Endothelial cell of umbilical vein (primary cell): ENCODE results near the gene AP1M1. TPM values are rescaled to one million over a fixed set of nuclear protein-coding genes. Genes with fewer than 3 reads are reported as not detected.

Experiments
- BruUV-seq: library from RNA; stranded (reverse); fragments of 400-500 nt; replicated peaks from 2 replicates; lab custom pipeline; 2021; lab: Mats Ljungman, UMichigan
- CTCF ChIA-PET: fragments of 300-600, 350-600 bp; sonication (Branson Sonifier 250); formaldehyde crosslinking; loops from one replicate; lab custom pipeline; 2021; ENCODE audit warnings: antibody characterized with exemption, inconsistent platforms; lab: Charles Lee
- POLR2A ChIA-PET: fragments of 300-600, 350-600 bp; sonication (Branson Sonifier 250); formaldehyde crosslinking; loops from one replicate; lab custom pipeline; 2021; ENCODE audit warnings: antibody characterized with exemption, inconsistent platforms; lab: Charles Lee
- DNase-seq: peaks from one replicate; pipeline ENCODE4 v3.0.0-alpha.2; 2011; ENCODE audit warnings: low read depth, low spot score
- FAIRE-seq: peaks from 2 replicates; lab custom pipeline; 2011; peaks lifted over from hg19 to GRCh38; lab: Jason Lieb, UNC
- H2AFZ ChIP-seq: 2 replicates; pipeline ENCODE4 v1.6.0; 2012; ENCODE audit warnings: low read depth, low read length, control low read depth, inconsistent platforms
- H3K27ac ChIP-seq: 2 replicates; pipeline ENCODE4 v1.5.1; 2011; ENCODE audit warnings: low read depth, mild to moderate bottlenecking, control low read depth, low read length, moderate library complexity; ENCODE audit not compliant: insufficient read depth
- H3K27me3 ChIP-seq, 2 experiments: 2 replicates each; pipeline versions ENCODE4 v1.6.0 to v1.6.1; 2011; ENCODE audit warnings: low read length in 2 of 2, mixed read lengths in 1 of 2; ENCODE audit not compliant: control insufficient read depth in 2 of 2, insufficient read depth in 2 of 2
- H3K36me3 ChIP-seq, 2 experiments: 2 replicates in 1 of 2; 3 replicates in 1 of 2; pipeline ENCODE4 v1.5.1; 2011; ENCODE audit warnings: low read length in 2 of 2, mild to moderate bottlenecking in 1 of 2, moderate library complexity in 1 of 2; ENCODE audit not compliant: control insufficient read depth in 2 of 2, insufficient read depth in 2 of 2; ENCODE audit errors: extremely low read depth in 1 of 2
- H3K4me1 ChIP-seq: 3 replicates; pipeline ENCODE4 v1.5.1; 2011; ENCODE audit warnings: mild to moderate bottlenecking, low read length; ENCODE audit not compliant: control insufficient read depth, insufficient read depth; ENCODE audit errors: extremely low read depth
- H3K4me2 ChIP-seq: 2 replicates; pipeline ENCODE4 v1.6.1; 2011; ENCODE audit warnings: low read length, control low read depth, mixed read lengths; ENCODE audit not compliant: insufficient read depth
- H3K4me3 ChIP-seq, 3 experiments: fragments of 200-600 bp in 1 of 3; sonication (generic), shearing (Covaris generic) in 1 of 3; replicated peaks in 1 of 3; 2 replicates each; pipeline ENCODE4 v1.5.1; 2011 to 2016; ENCODE audit warnings: control low read depth in 3 of 3, low read length in 3 of 3, mild to moderate bottlenecking in 2 of 3, inconsistent platforms in 1 of 3, low read depth in 1 of 3, moderate library complexity in 1 of 3; ENCODE audit not compliant: insufficient read depth in 1 of 3
- H3K79me2 ChIP-seq: 2 replicates; pipeline ENCODE4 v1.6.0; 2012; ENCODE audit warnings: low read length, inconsistent platforms; ENCODE audit not compliant: control insufficient read depth, insufficient read depth
- H3K9ac ChIP-seq: replicated peaks from 2 replicates; pipeline ENCODE3; 2011; ENCODE audit warnings: low read length, control low read depth; ENCODE audit not compliant: insufficient read depth; ENCODE audit errors: extremely low read depth
- H3K9me1 ChIP-seq: replicated peaks from 3 replicates; pipeline ENCODE4 v1.6.0; 2011; ENCODE audit warnings: mild to moderate bottlenecking, low read length; ENCODE audit not compliant: control insufficient read depth, insufficient read depth; ENCODE audit errors: extremely low read depth
- H3K9me3 ChIP-seq: replicated peaks from 2 replicates; pipeline ENCODE4 v1.5.1; 2012; ENCODE audit warnings: low read length, inconsistent platforms; ENCODE audit not compliant: control insufficient read depth, insufficient read depth
- H4K20me1 ChIP-seq: replicated peaks from 2 replicates; pipeline ENCODE3; 2011; ENCODE audit warnings: mild to moderate bottlenecking, low read length; ENCODE audit not compliant: control insufficient read depth, insufficient read depth; ENCODE audit errors: extremely low read depth
- FOS ChIP-seq: IDR thresholded peaks from 2 replicates; pipeline ENCODE4 v1.6.1; 2011; ENCODE audit warnings: mild to moderate bottlenecking, low read length, moderate library complexity, borderline replicate concordance; ENCODE audit not compliant: insufficient read depth
- JUN ChIP-seq: IDR thresholded peaks from 2 replicates; pipeline ENCODE4 v1.6.1; 2011; ENCODE audit warnings: borderline replicate concordance, low read depth; ENCODE audit not compliant: insufficient read length, insufficient read depth
- MYC ChIP-seq: IDR thresholded peaks from one replicate; pipeline ENCODE4 v1.6.1; 2011; ENCODE audit warnings: mild to moderate bottlenecking, low read depth, low read length
- POLR2AphosphoS5 ChIP-seq: IDR thresholded peaks from 2 replicates; pipeline ENCODE4 v1.6.1; 2012; ENCODE audit warnings: low read depth, mild to moderate bottlenecking, control low read depth, low read length, moderate library complexity; ENCODE audit not compliant: insufficient read depth
- dilution Hi-C: fragments of 300-500 bp; cut with MboI; formaldehyde crosslinking; loops from one replicate; pipeline ENCODE4 v1.15.0; 2019; ENCODE audit warnings: low sequenced_read_pairs; ENCODE audit not compliant: extremely low pct_ligation_motif_present
- intact Hi-C: fragments of 100-400 bp; cut with micrococcal nuclease; formaldehyde crosslinking; loops from one replicate; pipeline ENCODE4 v1.10.0; 2022
- polyA plus RNA-seq, 4 experiments: library from polyadenylated mRNA; depleted of rRNA in 3 of 4; stranded (reverse) in 3 of 4; unstranded in 1 of 4; fragments of >200 nt; gene quantifications; 2 replicates each; pipeline versions ENCODE4 v1.2.1 to v1.2.3, GENCODE V29; 2011 to 2012; ENCODE audit warnings: missing spikeins in 1 of 4
- total RNA-seq: library from RNA; stranded (reverse); gene quantifications from 2 replicates; pipeline ENCODE4 v1.2.3, GENCODE V29; 2021
- TF ChIP-seq, protein P1 (sequence below), 2 donors: IDR thresholded peaks; 1 replicate in 1 of 2; 2 replicates in 1 of 2; pipeline ENCODE4 v1.5.1; 2011; ENCODE audit warnings: low read length in 2 of 2, mild to moderate bottlenecking in 2 of 2, moderate library complexity in 2 of 2, control low read depth in 1 of 2, inconsistent platforms in 1 of 2, low read depth in 1 of 2; ENCODE audit not compliant: insufficient read depth in 1 of 2; ENCODE audit errors: extremely low read depth in 1 of 2

Gene AP1M1
- total and polyA plus RNA-seq, 2 donors (not counting 3 experiments of a cell fraction or from before 2014, with no cell fraction given), result 99.3 to 129 TPM

DNA sequence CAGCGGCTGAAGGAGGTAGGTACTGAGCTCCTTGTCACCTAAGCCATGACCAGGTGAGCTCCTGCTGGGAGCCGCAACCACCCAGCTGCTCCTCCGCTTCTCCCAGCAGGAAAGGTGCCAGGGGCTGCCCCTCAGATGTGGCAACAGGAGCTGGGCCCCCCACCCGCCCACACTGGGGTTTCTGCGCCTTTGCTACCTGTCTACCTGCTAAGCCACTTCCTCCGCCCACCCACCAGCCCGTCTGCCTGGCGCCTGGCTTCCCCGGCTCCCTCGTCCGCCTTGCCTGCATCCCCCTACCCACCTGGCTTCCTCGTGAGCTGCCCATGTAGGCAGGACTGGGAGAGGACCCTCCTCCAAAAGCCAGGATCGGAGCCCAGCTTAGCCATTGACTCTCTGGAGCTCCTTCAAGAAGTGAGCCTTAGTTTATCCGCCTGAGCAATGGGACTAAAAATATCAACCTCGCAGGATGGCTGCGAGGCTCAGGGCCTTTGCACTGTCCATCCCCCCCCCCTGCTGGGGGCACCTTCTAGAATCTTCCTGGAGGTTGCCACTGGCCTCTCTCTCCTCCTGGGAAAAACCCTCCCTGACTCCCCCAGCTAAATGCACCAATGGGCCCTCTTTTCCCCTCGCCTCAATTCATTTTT is 71.1 kb downstream of the AP1M1 start:
- DNase-seq, result no peak
- Histone ChIP-seq H3K9ac (no peak overlapping the region), H2AFZ (no peak overlapping the region), H4K20me1 (no peaks in the 10 kb centered on the region), H3K4me1 (no peaks in the 10 kb centered on the region), H3K36me3 (no peaks in the 10 kb centered on the region), H3K9me1 (no peaks in the 10 kb centered on the region), H3K79me2 (no peaks in the 10 kb centered on the region), H3K9me3 (no peaks in the 10 kb centered on the region), H3K27ac (no peak overlapping the region), H3K4me2 (no peak overlapping the region), H3K27me3 (no peaks in the 10 kb centered on the region), H3K4me3 (no peak overlapping the region)
- no TSS peak for BruUV-seq
- dilution Hi-C loops, result no loop called here
- intact Hi-C loops, result no loop called here
- TF ChIP-seq POLR2AphosphoS5 (no peak), MYC (no peak), JUN (no peak), FOS (no peak)
- TF ChIP-seq, protein P1, sequence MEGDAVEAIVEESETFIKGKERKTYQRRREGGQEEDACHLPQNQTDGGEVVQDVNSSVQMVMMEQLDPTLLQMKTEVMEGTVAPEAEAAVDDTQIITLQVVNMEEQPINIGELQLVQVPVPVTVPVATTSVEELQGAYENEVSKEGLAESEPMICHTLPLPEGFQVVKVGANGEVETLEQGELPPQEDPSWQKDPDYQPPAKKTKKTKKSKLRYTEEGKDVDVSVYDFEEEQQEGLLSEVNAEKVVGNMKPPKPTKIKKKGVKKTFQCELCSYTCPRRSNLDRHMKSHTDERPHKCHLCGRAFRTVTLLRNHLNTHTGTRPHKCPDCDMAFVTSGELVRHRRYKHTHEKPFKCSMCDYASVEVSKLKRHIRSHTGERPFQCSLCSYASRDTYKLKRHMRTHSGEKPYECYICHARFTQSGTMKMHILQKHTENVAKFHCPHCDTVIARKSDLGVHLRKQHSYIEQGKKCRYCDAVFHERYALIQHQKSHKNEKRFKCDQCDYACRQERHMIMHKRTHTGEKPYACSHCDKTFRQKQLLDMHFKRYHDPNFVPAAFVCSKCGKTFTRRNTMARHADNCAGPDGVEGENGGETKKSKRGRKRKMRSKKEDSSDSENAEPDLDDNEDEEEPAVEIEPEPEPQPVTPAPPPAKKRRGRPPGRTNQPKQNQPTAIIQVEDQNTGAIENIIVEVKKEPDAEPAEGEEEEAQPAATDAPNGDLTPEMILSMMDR (IDR thresholded peaks at IDR 0.05; ENCODE audit: extremely low read depth in 1 of 2, insufficient read depth in 1 of 2, low read depth in 1 of 2, low read length in 2 of 2), result no peak
- POLR2A ChIA-PET, result interaction anchor here (1.0 to 1.1 kb wide), 3 partner anchors 8 to 56 kb away, joined by 3 to 5 read pairs (median 3); partner anchors contain the start of gene KLF2
- CTCF ChIA-PET, result interaction anchor here (0.7 to 1.2 kb wide), 3 partner anchors 10 to 57 kb away, joined by 3 read pairs; no protein-coding TSS in a partner anchor
- FAIRE-seq, result no peak
